HG03196 (cell line): ENCODE results near the gene SH2D5.
"Not testable (repeated sequence)": the region's sequence is repeated elsewhere in the genome, so short reads cannot be mapped to it uniquely, and the experiment has no call there.

Experiments
- ATAC-seq: cut with Tn5 transposase; IDR thresholded peaks from one replicate; pipeline ENCODE4 v1.9.1; 2021; ENCODE audit not compliant: unreplicated experiment

SH2D5 gene

DNA sequence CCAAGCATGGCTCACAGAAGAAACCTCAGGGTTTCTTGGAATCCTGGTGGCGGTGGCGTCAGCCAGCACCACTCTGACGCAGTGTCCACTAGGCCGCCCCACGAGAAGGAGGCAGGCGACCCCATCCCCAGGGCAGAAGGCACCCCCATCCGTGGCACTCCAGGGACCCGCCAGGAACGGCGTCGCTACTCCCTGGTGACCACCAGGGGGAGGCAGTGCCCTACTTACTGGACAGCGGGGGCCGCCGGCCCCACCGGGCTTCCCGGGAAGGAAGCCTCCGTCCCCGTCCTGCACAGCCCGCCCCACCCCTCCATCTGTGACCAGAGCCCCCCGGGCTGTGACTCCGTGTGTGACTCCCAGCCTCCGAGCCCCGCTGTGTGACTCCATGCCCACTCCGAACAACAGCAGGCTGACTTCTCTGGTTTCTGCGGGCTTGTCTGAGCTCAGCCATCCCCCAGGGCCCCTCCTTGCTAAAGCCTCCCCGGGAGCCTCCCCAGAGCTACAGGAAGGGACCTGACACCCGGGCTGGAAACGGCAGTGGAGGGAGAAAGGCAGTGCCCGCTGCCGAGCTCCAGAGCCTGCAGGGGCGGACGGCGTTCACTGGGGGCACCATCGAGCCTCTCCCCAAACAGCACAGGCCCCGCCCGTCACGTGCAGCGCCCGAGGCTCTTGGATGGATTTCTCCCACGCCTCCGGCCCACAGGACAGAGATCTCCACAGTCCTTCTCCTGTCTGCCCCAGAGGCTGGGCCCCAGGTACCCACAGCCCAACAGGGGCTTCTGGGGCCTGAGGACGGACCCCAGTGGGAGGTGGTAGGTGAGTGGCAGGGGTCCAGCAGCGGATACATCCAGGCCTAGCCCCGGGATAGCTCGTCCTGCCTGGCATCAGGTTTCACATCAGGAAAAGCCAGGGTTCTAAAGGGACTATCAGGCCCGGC lies 35.8 kb downstream of the SH2D5 start:
- peak; percentile 72 for ATAC-seq

DNA sequence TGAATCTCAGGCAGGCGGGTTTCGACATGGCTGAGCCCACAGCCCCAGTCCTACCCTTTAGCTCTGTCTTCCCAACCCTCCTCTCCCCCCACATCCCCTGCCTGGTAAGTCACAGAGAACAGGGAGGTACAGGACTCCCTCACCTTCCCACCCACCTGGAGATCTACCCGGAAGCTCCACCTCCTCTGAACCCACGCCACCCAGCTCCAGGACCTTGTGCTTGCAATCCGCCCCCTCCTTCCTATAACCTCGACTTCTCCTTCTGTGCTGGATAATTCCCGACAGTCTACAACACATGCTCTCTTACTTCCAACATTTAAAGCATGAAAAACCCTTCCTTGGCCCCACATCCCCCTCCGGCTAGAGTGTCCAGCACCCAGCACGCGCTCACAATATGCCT lies 37.0 kb downstream of the SH2D5 start:
- ATAC-seq = no peak

DNA sequence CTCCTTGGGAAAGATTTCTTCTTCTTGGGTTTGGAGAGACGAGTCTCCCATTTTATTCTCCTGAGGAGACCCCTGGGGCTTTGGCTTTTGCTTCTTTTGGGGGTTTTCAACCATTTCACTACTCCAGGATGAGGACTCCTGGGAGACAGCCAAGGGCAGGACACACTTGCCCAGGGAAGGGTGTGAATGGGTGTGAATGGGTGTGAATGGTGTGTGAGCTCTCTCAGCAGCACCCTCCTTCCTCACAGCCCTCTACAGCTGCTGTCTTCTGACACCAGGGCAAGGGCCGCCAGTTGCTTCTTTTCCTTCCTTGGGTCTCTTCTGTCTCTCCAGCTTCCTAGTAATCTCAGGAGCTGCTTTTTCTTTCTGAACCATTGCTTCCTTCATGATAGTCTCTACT lies 38.9 kb downstream of the SH2D5 start:
- no peak for ATAC-seq

DNA sequence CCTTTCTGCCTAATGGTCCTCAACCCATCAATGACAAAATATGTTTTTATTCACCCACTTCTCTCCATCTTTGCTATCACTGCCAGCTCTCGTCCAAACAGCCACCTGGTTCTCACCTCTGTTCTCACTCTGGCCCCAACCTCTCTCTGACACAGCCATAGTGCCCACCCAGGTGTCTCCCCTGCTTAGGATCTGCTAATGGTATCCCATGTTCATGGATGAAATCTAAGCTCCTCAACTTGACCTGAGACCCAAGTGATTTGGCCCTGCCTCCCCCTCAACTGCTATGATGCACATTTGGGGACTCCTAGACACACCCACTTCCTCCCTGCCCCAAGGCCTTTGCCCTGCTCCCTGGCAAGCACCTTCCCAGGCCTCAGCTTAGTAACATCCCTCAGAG lies 40.6 kb downstream of the SH2D5 start:
- no peak for ATAC-seq

DNA sequence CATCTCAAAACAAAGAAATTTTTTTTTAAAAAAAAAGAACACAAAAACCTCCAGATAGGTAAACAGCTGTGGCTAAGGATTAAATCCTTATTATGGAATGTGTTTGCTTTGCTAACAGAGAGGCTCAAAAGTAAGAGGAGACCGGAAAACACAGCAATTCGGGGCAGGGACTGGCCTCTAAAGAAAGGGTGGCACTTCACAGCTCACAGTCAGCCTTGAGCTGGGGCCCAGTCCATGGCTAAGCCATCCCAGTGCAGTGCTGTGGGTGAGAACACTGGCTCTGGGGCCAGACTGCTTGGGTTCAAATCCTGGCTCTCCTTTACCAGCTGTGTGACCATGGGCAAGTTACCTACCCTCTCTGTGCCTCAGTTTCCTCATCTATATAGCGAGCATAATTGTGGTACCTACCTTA lies 42.9 kb downstream of the SH2D5 start:
- no peak for ATAC-seq

DNA sequence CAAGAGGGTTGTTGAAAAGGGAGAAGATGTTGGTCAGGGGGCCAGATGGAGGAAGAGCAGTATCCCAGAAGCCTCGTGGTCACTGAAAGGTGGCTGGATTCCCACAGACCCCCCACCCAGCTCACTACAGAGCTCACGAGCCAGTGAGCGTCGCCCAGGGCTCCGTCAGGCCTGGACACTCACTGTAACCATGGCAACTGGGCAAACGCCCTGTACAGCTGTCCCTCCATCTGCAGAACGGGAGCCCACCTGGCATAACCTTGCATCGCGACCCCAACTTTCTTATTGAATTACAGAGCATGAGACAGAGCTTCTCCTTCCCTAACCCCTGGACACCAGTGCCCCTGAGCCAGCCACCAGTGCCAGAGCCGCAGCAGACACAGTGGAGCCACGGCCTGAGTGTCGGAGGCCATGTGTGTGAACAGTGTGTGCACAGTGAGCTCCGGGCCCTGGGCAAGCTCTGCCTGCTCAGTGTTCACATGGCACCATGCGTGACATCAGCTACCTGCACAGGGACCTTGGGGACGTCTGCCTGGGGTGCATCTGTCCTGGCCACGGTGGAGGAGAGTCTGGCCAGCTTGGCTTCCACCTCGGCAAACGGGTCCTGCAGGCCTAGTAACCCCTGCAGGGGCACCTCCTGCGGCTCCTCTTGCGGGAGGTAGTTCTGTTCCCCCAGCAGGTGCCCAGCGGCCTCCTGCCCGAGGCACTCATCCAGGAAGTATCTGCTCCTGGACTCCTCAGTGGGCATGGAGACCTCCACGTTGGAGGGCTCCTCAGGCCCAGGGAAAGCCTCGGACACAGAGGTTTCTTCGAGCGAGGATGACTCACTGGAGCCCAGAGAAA lies 45.4 kb downstream of the SH2D5 start:
- no peak for ATAC-seq

DNA sequence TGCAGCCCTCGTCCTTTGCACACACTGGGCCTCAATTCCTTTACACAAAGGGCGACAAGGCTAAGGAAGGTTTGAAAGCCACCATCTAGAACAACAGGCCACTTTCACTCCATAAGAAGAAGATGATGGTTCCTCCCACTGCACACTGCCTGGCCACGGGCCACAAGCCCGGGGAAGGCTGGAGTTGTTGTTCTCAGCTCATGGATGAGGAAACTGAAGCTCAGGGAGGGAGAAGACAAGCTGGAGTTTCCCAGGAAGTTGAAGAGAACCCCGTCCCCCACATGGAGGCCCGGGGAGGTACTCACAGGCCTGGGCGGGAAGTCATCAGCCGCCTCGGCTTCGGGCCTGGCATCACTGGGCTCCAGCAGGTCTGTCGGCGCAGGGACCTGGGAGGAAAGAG lies 46.8 kb downstream of the SH2D5 start:
- no peak for ATAC-seq

DNA sequence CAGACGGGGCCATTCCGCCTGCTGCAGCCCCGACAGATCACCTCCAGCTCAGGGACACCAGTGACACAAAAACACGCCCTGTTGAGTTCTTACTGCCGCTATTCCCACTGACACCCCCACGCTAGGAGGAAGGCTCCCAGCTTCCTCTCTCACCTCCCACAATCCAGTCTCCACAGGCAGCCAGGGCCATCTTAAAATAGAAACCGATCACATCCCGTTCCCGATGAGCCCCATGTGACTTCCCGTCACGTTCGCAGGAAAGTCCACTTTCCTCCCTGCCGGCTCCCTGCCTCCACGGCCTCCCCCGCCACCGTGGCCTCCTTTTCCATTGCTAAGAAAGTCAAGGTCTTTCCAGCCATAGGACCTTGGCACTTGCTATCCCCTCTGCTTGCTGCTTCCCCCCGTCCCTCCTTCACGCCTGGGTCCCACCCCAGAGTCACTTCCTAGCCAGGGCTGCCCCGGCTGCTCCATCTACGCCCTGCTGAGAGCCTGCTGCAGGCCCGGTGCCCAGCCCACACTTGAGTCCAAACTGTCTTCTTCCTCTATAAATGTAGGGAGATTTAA lies 47.3 kb downstream of the SH2D5 start:
- ATAC-seq = no peak

DNA sequence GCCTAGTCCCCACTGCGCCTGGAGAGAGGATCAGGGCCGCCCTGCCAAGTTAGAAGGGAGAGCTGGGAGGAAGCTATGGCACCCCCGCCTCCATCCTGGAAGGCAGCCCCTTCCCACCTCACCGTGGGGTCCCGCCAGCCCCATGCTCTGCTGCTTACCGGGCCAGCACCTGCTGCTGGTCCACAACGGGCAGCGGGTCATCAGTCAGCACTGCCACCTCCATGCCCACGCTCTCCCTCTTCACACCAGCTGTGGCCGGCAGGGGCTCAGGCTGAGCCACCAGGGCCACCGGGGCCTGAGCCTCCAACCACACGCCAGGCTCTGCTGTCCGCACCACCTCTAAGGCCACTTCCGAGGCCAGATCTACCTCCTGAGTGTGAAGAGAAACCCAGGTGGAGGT lies 47.9 kb downstream of the SH2D5 start:
- ATAC-seq = no peak

DNA sequence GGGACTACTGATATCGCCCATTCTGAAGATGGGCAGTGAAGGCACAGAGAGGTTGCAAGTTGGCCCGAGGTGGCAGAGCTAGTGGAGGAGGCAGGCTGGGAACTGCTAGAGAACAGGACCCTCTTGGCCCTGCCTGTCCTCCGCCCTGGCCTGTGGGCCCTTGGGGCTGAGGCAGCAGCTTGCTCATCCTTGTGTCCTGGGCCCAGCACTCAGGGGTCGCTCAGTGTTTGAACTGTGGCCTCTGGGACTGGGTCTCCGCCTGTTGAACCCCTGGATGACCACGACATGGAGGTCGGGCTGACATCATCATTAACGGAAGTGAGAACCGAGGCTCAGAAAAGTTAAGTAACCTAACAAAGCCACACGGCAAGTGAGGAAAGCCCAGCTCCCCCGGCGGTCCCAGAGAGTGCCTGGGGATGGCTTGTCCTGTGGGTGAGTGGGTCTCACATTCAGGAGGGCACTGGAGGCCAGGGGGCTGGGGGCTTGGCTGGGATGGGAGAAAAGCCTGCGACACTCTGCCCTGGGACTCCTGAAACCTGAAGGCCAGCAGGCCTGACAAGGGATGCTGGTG lies 48.4 kb downstream of the SH2D5 start:
- no peak for ATAC-seq

DNA sequence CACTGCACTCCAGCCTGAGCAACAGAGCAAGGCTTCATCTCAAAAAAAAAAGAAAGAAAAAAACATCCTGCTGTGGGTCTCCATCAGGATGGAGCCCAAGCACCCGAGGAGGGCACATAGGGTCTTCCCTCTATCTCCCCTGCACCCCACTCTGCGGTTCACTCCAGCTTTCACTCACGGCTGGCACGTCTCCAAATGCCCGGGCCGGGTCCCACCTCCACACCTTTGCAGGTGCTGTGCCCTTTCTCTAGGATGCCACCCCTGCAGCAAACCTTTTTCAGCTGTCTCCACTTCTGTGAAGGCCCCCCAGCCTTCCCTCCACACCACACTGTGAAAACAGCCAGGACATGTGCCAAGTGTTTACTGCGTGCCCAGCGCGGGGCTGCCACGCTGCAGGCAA lies 48.9 kb downstream of the SH2D5 start:
- no peak for ATAC-seq

DNA sequence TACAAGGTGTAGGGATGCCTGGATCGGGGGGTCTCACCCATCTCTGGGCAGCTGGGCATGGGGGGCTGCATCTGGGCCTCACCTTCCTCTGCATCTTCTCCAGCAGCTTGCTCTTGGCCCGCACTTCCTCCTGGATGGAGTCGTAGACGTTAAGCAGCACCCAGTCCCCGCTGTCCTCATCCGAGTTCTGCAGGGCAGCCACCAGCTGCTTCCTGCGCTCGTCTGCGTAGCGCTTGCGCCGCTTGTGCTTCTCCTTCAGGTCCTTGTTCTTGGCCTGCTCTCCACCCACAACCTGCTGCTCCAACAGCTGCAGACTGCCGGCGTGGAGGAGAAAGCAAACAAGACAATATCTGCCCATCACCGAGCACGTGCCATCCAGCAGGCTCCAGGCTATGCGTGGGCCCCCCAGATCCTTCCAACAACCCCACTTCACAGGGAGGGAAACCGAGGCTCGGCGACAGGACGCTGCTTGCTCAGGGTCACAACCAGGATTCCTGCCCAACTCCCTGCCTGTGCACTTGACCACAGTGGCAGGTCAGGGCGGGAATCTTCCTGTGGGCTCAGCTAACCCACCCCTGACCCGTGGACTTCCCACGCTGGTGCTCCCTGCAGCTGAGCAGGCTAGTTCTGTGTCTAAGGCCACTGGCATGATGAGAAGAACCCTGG lies 49.8 kb downstream of the SH2D5 start:
- no peak for ATAC-seq

DNA sequence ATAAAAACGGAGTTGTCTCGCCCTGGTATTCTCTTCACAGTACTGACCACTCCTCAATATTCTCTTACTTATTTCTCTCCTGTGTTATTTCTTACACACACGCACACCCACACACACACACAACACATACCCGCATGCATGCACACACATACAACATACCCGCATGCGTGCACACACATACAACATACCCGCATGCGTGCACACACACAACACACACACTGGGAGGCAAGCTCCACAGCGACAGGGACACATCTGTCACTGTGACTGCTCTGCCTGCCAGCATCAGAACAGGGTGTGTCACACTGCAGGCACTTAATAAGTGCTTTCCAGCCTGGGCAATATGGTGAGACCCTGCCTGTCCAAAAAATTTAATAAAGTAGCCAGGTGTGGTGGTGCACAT lies 50.5 kb downstream of the SH2D5 start:
- no peak for ATAC-seq

DNA sequence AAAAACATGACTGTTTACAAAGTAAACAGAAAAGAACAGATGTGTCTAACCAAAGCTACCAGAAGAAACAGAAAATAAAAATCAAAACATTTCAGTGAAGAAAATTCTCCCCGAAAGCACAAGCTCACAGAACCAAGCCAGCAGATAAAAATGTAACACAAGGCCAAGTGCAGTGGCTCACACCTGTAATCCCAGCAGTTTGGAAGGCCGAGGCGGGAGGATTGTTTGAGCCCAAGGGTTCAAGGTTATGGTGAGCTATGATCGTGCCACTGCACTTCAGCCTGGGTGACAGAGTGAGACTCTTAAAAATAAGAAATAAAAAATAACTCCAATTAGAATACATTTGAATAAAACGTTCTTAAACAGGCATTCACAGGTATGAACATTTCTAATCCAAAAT lies 52.2 kb downstream of the SH2D5 start:
- no peak for ATAC-seq

DNA sequence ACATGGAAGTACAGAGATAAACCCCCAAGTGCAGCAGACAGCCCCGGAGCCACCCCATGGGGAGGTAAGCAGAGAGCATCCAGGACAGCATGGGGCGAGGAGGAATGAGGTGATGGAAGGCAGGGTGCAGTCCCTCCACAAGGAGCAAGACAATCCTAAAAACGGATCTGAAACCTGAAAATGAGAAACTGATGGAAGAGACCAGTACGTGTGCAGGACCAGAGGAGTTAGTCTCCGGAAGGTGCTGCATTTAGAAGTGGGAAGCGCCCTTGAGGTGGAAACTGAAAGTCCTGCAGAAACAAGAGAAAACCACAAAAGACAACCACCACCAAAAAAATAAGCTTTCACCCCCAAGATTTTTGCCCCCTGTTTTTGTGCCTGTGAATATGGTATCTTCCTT lies 53.9 kb downstream of the SH2D5 start:
- no peak for ATAC-seq

DNA sequence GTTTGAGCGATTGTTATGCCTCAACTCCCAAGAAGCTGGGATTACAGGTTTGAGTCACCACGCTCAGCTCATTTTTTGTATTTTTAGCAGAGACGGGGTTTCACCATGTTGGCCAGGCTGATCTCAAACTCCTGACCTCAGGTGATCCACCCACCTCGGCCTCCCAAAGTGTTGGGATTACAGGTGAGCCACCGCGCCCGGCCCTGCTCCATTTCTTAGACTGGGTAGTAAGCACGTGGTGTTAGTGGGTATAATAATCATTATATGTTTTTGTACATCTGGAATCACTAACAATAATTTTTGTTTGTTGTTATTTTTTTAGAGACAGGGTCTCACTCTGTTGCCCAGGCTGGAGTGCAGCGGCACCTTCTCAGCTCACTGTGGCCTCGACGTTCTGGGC lies 58.9 kb downstream of the SH2D5 start:
- not testable (repeated sequence) for ATAC-seq

DNA sequence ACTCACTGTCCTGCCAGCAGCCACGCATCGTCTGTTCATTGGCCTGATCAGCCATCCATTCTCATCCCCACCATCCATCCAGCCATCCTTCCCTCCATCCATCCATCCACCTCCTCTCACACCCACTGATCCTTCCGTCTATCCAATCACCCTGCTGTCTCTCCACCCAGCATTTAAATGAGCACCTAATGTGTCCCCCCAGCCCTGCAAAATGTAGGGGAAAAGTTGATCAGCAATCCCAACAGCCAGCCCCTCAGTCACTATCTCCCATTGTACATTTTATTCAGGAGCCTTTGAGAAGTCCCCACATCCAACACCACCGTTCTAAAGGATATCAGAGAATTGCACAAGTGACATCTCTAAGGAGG lies 60.3 kb downstream of the SH2D5 start:
- no peak for ATAC-seq

DNA sequence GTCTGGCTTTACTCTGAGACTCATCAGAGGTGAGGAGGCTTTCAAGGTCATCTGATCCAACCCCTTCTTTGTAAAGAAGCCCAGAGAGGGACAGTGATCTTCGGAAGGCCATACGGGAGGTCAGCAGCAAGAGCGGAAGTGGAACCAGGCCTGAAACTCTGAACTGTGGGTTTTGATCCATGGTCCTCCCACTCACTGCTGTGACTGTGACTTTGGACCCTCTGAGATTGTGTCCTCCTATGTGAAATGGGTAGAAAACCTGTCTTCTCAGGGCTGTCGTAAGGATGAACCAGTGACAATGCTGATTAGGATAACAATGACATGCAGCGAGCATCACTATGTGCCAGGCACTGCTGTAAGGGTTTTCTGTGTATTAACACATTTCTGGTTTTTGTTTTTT lies 61.6 kb downstream of the SH2D5 start:
- ATAC-seq = no peak
